Measurements from ENCODE around the gene BPIFA2. TPM values are rescaled to one million over a fixed set of nuclear protein-coding genes. Genes with fewer than 3 reads are reported as not detected.

Gene BPIFA2
- total RNA-seq, 3 donors from 2014 or later, result not detected

DNA sequence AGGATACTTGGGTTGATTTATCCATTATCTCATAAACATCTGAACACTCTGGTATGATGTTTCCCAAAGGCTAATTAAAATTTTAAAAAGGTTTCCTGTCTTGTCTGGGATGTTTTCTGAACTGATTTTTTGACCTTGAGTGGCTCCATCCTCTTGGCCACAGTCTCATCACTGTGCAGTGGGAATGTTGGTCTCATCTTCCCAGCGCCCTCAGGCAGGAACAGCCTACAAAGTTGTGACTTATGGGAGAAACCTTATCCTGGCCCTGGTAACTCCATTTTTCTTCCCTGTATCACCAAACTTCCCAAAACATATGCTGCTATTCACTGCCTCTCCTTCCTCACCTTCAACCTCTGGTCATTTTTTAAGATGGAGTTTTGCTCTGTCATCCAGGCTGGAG lies 42.4 kb downstream of the BPIFA2 start:
- H3K9me3 ChIP-seq, result no peaks in the 10 kb centered on the region
- DNase-seq, result no peak
- TF ChIP-seq CTCF (IDR thresholded peaks at IDR 0.05), result no peak
- no peaks in the 10 kb centered on the region for H3K4me1 ChIP-seq (ENCODE audit: low read depth)
- ATAC-seq, result no peak
- no peaks in the 10 kb centered on the region for H3K36me3 ChIP-seq (ENCODE audit: low read depth)
- H3K4me3 ChIP-seq, result no peak overlapping the region
- intact Hi-C loops (cut with DNase I, micrococcal nuclease), result no loop called here

DNA sequence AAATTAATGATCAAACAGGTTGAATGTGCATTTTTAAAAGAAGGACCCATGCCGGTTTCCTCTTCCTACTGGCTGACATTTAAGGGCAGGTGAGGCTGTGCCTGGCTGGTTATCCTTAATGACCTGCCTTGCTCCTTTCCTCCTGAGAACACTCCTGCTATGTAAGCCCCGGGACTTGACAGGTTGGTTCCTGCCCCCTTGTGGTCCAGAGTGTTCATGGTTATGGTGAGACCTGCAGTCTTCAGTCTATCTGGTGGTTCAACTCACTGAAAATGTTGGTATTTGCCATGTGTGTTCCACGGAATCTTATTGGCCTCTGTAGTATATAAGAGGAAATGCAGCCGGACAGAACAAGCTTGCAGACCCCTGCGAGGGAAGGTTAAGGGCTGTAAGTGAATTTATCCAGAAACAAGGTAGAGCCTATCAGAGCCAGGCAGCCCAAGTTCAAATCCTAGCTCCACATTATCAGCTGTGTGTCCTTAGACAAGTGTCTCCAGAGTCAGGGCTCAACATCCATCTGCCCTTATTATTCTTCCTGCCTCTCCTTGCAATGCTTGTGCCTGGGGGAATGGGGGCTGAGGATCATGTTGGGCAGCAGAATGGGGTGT lies 44.0 kb downstream of the BPIFA2 start:
- intact Hi-C loops (cut with DNase I, micrococcal nuclease), result no loop called here
- Histone ChIP-seq H3K36me3 (ENCODE audit: low read depth) (no peaks in the 10 kb centered on the region), H3K4me1 (ENCODE audit: low read depth) (no peaks in the 10 kb centered on the region), H3K9me3 (no peaks in the 10 kb centered on the region), H3K4me3 (no peak overlapping the region)
- no peak for TF ChIP-seq CTCF (IDR thresholded peaks at IDR 0.05)
- peak in 1 of 3 donors; percentile 61 for DNase-seq
- ATAC-seq, result peak; percentile 51

DNA sequence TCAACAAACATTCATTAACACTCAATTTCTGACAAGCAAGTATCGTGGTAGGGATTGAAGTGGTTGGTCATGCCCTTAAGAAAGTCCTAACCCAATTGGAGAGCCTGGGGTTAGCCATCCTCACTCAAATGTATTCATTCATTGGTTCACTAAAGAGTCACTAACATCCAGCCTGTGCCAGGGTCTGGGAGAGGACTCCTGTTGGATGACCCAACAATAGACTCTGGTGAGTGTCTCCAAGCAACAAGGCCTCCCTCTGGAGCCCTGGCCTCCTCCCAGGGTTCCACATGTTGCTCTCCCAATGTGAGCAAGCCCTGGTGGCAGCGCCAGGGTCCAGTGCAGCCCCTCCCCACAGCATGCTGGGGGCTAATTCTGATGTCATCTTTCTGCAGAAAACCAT lies 49.1 kb downstream of the BPIFA2 start, which contains the start of gene BPIFA3:
Gene BPIFA3, plus strand, starts transcription at position 301 of the 400 bp plus-strand sequence. CDS start 185 bp downstream, outside the sequence.
- ATAC-seq, result no peak
- Histone ChIP-seq H3K4me1 (ENCODE audit: low read depth) (no peaks in the 10 kb centered on the region), H3K4me3 (no peak within 1 kb of the TSS), H3K9me3 (no peaks in the 10 kb centered on the region), H3K36me3 (ENCODE audit: low read depth) (no peaks in the 10 kb centered on the region)
- intact Hi-C loops (cut with DNase I, micrococcal nuclease), result no loop called here
- TF ChIP-seq CTCF (IDR thresholded peaks at IDR 0.05), result no peak
- DNase-seq, result no peak

- intact Hi-C loops (cut with DNase I, micrococcal nuclease), result no loop called here
- Histone ChIP-seq H3K4me3 (no peak overlapping the region), H3K36me3 (ENCODE audit: low read depth) (no peaks in the 10 kb centered on the region), H3K9me3 (no peaks in the 10 kb centered on the region), H3K4me1 (ENCODE audit: low read depth) (no peaks in the 10 kb centered on the region)
- no peak for ATAC-seq
- TF ChIP-seq CTCF (IDR thresholded peaks at IDR 0.05), result no peak
- DNase-seq, result no peak
Measured at GRCh38 chr20:33224399-33224798, 56.4 kb downstream of the BPIFA2 start.

DNA sequence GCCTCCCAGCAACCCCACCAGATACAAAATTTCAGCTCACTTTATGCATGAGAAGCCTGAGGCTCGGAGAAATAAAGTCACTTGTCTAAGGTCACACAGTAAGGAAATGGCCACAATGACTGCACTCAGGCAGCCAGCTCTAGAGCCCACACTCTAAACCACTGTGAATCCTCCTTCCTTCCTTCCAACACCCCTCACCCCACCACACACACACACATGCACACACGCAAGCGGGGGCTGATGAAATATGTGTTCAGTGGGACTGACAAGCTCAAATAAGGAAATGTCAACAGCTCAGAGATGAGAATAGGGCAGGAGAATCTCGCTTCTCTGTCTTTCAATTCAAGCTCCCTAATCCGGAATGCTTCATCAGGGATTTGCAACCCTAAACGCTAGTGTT lies 61.9 kb downstream of the BPIFA2 start:
- no peaks in the 10 kb centered on the region for H3K9me3 ChIP-seq
- intact Hi-C loops (cut with DNase I, micrococcal nuclease), result no loop called here
- TF ChIP-seq CTCF (IDR thresholded peaks at IDR 0.05), result no peak

More for the DNA sequence above, 61.9 kb downstream of the BPIFA2 start:
- Histone ChIP-seq H3K4me1 (ENCODE audit: low read depth) (no peaks in the 10 kb centered on the region), H3K4me3 (no peak overlapping the region), H3K36me3 (ENCODE audit: low read depth) (no peaks in the 10 kb centered on the region)
- ATAC-seq, result no peak
- no peak for DNase-seq

Other genes starting within 250 kb of the BPIFA2 start
- not detected for gene SUN5, start 163.7 kb upstream of the BPIFA2 start, total RNA-seq
- not detected for gene BPIFB2, start 160.5 kb upstream of the BPIFA2 start, total RNA-seq
- not detected for gene BPIFB6, start 136.5 kb upstream of the BPIFA2 start, total RNA-seq
- gene BPIFB3, start 114.3 kb upstream of the BPIFA2 start, total RNA-seq, result not detected
- not detected for gene BPIFB4, start 88.5 kb upstream of the BPIFA2 start, total RNA-seq
- gene BPIFA3, start 49.2 kb downstream of the BPIFA2 start, total RNA-seq, result not detected
- gene BPIFA1, start 67.8 kb downstream of the BPIFA2 start, total RNA-seq, result not detected
- not detected for gene BPIFB1, start 115.1 kb downstream of the BPIFA2 start, total RNA-seq
- 10 to 100 TPM; 20.4 to 24.5 (median 23.7) TPM for gene CDK5RAP1, start 233.4 kb downstream of the BPIFA2 start, total RNA-seq

Data from mucosa of descending colon (tissue), 3 donors.